Right hindlimb (tissue), 1 donor: ENCODE data around the gene LENG8.
"Not testable (repeated sequence)": the region's sequence is repeated elsewhere in the genome, so short reads cannot be mapped to it uniquely, and the experiment has no call there.

Source experiments
- DNase-seq: peaks from one replicate; pipeline ENCODE4 v3.0.0-alpha.2; 2018

LENG8 gene

GRCh38 chr19:54444737-54445136 lies 4.3 kb upstream of the LENG8 start:
- DNase-seq = no peak

GRCh38 chr19:54446349-54446748 lies 2.6 kb upstream of the LENG8 start:
- DNase-seq = not testable (repeated sequence)

GRCh38 chr19:54448040-54448773 lies 792 bp upstream of the LENG8 start:
- peak; percentile 75 for DNase-seq

- DNase-seq = no peak
These were observed 686 bp downstream of the LENG8 start for GRCh38 chr19:54449701-54450069.

GRCh38 chr19:54451331-54451871 lies 2.4 kb downstream of the LENG8 start:
- DNase-seq = no peak

- DNase-seq = no peak
These were observed 3.0 kb downstream of the LENG8 start for GRCh38 chr19:54451997-54452396.

- DNase-seq = no peak
These were observed 3.6 kb downstream of the LENG8 start for GRCh38 chr19:54452626-54453025.

- DNase-seq = no peak
These were observed 5.2 kb downstream of the LENG8 start for GRCh38 chr19:54453921-54454780.

GRCh38 chr19:54454781-54455675 lies 6.0 kb downstream of the LENG8 start:
- DNase-seq = no peak

GRCh38 chr19:54455786-54456422 lies 6.9 kb downstream of the LENG8 start:
- DNase-seq = no peak

- no peak for DNase-seq
These were observed 7.7 kb downstream of the LENG8 start for GRCh38 chr19:54456423-54457373.

- DNase-seq = no peak
These were observed 9.0 kb downstream of the LENG8 start for GRCh38 chr19:54457773-54458647.

- DNase-seq = no peak
These were observed 9.8 kb downstream of the LENG8 start for GRCh38 chr19:54458648-54459281.

GRCh38 chr19:54459282-54460229 lies 10.6 kb downstream of the LENG8 start:
- no peak for DNase-seq

GRCh38 chr19:54460230-54461005 lies 11.4 kb downstream of the LENG8 start:
- DNase-seq = no peak

GRCh38 chr19:54461210-54461609 lies 12.2 kb downstream of the LENG8 start:
- DNase-seq = no peak

- peak; percentile 63 for DNase-seq
These were observed 12.6 kb downstream of the LENG8 start for GRCh38 chr19:54461613-54462012.
